Measurements from ENCODE around the gene MAPK4.

The MAPK4 gene

DNA sequence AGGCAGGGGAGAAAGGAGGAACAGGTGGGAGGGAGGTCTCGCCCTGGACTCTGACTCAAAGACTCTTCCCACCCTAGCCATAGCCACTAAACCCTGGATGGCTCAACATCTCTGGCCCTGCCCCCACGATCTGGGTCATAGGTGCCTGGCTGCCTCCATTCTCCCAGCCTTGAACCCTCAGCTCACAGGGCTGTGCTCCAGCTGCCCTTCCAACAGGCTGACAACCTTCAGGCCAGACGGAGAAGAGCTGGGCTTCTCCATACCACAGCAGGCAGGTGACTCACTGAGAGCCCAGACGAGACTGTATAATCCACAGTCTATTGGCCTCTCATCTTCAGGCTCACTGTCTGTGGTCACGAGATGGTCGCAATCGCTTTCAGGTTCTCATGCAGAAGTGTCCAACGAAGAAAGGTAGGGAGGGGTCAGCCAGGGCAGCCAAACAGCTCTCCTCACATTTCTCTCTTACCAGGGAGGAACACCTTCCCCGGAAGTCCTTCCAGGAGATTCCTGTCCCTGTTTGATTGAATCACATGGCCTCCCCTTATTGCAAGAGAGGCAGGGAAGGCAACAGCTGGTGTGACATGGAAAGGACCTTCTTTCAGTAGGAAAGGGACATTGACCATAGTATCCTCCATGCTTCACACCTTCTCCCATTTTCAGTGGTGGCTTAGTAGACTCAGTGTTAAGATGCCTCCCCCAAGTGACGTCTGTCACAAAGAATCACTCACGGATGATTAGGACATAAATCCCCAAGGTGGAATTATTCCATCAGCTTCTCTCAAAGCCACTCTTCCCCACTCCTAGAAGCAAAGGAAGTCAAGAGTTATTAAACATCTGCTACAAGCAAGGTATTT is 159.8 kb downstream of the MAPK4 start:
- no peak for DNase-seq (ENCODE audit: low spot score)

DNA sequence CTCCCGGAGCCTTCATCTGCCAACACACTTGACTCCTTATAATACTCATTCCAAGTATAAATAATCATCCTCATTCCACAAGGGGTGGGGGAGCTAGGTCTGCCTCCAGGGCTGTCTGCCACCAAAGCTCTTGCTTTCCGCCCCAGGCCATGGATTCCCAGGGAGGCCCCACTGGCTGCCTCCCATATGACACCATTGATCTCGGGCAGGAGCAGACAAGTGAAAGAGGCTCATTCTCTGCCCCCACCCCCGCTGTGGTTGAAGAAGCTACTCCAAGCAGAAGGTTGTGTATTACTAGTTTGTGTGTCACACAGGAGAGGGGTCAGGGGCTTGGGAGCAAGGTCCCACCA is 160.4 kb downstream of the MAPK4 start:
- no peak for DNase-seq (ENCODE audit: low spot score)

- DNase-seq (ENCODE audit: low spot score) = no peak
Measured at GRCh38 chr18:50721006-50721405, 161.1 kb downstream of the MAPK4 start.

- DNase-seq (ENCODE audit: low spot score) = no peak
Measured at GRCh38 chr18:50721451-50722120, 161.7 kb downstream of the MAPK4 start.

GRCh38 chr18:50722311-50722710 is 162.4 kb downstream of the MAPK4 start:
- no peak for DNase-seq (ENCODE audit: low spot score)

GRCh38 chr18:50724751-50725151 is 164.9 kb downstream of the MAPK4 start:
- DNase-seq (ENCODE audit: low spot score) = no peak

GRCh38 chr18:50726960-50727589 is 167.2 kb downstream of the MAPK4 start:
- no peak for DNase-seq (ENCODE audit: low spot score)

DNA sequence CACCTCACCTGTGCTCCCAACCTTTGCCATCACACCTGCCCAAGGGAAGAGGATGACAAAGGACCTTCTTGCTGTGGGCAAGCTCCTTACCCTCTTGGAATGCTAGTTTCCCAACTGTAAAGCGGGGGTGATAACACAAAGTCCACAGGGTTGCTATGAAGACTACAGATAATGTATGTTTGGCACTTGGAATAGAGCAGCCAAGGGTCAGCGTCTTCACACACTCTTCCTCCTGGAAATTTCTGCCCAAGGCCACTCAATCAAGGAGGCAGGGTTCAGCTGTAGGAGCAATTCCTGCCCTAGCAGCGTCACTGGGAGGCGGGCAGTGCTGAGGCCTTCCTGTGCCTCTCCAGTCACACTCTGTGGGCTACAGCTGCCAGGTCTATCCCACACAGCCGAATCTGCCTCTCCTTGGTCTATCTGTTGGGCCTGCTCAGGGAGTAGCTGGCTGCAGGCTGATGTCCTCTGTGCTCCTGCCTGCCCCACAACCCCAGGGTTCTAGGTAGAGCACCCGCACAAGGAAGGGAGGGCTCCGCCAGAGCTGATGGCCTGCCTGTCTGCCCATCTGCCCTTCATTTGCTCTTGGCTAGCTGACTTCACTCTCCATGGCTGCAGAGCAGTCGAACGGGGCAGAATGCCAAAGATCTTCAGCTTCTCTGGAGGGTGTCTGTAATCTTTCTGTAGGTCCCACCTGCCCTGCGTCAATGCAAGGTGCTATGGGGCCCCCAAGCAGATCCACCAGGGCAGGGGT is 168.0 kb downstream of the MAPK4 start:
- no peak for DNase-seq (ENCODE audit: low spot score)

GRCh38 chr18:50729376-50729775 is 169.5 kb downstream of the MAPK4 start:
- DNase-seq (ENCODE audit: low spot score) = no peak

DNA sequence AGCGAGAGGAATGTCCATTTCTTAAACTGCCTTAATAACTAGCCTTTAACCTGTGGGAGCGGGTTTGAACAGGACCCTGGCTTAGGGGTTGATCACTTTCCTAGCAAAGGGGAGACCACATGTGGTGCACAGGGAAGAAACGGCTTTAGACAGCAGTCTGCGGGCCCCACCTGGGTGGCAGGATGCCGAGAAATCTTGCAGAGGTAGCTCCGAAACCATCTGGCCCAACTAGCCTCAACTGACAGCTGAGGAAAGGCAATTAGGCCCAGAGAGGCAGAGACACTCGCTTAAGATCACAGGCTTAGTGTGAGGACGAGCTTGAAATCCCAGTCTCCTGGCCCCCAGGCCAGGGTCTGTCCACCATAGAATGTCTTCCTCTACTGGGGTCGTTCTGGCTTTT is 170.1 kb downstream of the MAPK4 start:
- no peak for DNase-seq (ENCODE audit: low spot score)

DNA sequence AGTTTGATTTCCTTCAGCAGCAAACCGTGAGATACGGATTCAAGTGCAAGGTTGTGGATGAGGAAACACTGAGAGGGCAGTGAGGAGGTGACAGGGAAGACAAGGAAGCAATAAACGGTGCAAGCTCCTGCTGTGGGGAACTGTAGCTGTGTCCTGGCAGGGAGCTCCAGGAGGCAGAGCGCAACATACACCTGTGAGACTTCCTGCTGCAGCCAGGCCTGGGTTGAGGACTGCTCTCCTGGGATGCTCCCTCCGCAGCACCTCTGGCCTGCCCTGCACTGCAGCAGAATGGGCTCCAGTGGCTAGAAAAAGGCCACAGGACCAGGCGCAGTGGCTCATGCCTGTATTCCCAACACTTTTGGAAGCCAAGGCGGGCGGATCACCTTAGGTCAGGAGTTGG is 174.5 kb downstream of the MAPK4 start:
- DNase-seq (ENCODE audit: low spot score) = no peak

DNA sequence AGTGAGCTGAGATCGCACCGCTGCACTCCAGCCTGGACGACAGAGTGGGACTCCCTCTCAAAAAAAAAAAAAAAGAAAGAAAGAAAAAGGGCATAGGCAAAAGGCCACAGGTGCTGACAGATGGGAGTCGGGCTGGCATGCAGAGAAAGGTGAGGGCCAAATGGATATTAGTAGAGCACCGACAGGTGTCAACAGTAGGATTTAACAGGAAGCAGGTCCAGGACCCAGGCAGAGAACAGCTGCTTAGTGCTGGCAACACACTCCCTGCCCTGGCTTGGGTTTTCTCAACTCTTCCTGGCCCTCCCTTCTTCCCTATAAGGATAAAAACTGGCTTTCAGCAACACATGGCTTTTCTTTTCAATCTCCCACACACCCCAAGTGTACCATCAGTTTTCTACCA is 175.0 kb downstream of the MAPK4 start:
- DNase-seq (ENCODE audit: low spot score) = no peak

DNA sequence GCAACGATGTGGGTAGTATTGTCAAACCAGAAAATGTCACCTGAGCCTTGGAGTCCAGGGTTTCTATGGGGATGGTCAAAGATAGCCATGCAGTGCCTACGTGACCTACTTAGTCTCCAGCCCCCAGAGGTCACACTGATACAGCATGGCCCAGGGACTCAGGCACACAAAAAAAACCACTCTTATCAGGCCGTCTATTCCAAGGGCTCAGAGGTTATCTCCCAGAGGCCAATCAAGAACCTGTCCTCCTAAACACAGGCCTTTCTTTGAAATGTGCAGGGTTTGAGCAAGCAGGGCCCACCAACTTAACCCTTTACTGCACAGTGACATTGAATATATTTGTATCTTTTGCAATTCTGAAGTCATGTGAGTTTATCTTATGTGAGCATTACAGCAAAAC is 177.2 kb downstream of the MAPK4 start:
- peak; percentile 69 for DNase-seq (ENCODE audit: low spot score)

DNA sequence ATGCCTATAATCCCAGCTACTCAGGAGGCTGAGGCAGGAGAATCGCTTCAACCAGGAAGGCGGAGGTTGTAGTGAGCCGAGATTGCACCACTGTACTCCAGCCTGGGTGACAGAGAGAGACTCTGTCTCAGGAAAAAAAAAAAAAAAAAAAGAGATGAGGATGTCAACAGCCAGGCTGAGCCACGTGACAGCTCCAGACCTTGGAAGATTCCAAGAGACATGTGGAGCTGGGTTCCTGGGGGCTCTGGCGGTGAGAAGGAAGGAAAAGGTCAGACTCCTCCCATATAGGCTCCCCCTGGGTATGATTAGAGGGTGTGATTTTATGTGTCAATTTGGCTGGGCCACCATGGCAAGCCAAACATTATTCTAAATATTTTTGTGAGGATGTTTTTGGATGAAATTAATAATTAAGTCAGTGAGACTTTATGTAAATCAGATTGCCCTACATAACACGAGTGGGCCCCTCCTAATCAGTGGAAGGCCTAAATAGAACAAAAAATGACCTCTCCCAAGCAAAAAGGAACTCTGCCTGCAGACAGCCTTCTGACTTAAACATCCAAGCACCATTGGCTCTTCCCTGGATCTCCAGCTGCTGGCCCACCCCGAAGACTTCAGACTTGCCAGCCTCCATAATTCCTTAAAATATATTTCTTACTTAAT is 178.3 kb downstream of the MAPK4 start:
- peak; percentile 52 for DNase-seq (ENCODE audit: low spot score)

- no peak for DNase-seq (ENCODE audit: low spot score)
Measured at GRCh38 chr18:50742952-50743351, 183.1 kb downstream of the MAPK4 start.

- no peak for DNase-seq (ENCODE audit: low spot score)
Measured at GRCh38 chr18:50744253-50744652, 184.4 kb downstream of the MAPK4 start.

- DNase-seq (ENCODE audit: low spot score) = peak; percentile 55
Measured at GRCh38 chr18:50745945-50746344, 186.1 kb downstream of the MAPK4 start.

DNA sequence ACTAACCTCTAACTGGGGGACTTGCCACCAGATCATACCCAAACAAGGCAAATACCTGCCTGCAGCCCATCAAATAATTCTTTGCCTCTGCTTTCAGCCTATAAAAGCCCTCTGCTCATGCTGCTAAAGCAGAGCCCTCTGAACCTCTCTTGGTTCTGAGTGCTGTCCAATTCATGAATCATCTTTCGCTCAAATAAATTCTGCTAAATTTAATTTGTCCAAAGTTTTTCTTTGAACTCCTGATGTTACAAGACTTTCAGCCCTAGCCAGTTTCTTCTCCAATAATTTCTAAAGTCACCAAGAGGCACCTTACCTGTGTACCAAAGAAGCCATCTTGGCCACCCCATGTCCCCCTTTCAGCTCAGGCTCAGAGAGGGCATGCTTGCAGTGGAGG is 188.0 kb downstream of the MAPK4 start:
- no peak for DNase-seq (ENCODE audit: low spot score)

- peak; percentile 51 for DNase-seq (ENCODE audit: low spot score)
Measured at GRCh38 chr18:50748243-50749229, 188.6 kb downstream of the MAPK4 start.

DNA sequence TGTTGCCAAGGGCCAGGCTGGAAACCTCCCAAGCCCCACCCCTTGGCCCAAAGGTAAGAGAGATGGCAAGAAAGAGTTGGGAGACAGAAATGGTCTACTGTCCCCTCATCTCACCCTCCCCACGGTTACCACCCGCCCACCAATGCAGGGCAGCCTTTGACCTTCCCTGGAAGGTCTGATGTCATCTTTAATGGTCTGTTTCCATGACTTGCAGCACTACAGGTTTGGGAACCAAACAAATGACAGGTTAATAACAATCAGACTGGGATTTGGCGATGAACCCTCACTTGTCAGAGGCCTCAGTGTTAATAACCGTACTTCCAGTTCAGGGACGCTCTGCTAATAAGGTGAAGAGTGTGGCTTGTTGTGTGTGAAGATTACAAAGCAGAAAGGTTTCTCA is 189.5 kb downstream of the MAPK4 start:
- DNase-seq (ENCODE audit: low spot score) = no peak
